GM18867 (cell line): ENCODE results near the gene RNF43.
"Not testable (repeated sequence)": the region's sequence is repeated elsewhere in the genome, so short reads cannot be mapped to it uniquely, and the experiment has no call there.

Experiments
- ATAC-seq: cut with Tn5 transposase; IDR thresholded peaks from one replicate; pipeline ENCODE4 v1.9.1; 2021; ENCODE audit warnings: mild to moderate bottlenecking, moderate library complexity; ENCODE audit not compliant: unreplicated experiment

The RNF43 gene

DNA sequence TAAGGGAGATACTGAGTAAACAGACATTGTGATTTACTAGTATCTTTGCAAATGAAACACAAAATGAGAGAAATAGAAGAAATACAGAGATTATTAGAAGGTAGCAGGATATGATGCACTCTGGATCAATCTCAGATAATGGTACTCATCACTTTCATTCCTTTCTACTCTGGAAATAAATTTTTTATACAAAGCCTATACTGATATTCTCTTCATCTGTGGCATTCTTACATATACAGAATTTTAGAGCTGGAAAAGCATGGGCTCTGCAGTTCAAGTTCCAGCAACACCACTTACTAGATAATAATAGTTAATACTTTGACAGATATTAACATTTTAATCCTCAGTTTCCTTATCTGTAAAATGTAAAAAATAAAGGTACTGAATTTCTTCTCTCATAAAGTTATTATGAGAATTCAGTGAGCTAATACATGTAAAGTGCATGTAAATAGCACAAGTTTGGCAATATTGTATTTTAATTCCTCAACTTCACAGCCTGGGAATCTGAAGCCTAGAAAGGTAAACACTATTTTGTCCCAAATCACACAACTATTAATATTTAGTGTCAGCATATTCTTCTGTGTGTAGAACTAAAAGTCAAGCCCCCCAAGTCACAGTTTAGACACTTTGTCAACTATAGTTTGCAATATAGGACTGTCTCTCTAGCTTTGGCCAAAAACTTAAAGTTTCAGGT lies 6.5 kb downstream of the RNF43 start:
- no peak for ATAC-seq

DNA sequence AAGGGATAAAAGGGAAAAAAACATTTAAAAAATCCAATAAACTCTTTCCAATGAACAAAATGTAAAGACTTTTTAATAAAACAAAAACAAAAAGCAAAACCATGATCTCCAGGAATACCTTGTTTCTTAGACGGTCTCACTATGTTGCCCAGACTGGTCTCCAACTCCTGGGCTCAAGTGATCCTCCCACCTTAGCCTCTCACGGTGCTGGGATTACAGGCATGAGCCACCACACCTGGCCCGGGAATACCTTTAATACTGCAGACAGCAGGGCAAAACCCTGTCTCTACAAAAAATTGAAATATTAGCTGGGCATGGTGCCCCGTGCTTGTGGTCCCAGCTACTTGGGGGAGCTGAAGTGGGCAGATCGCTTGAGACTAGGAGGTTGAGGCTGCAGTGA lies 7.9 kb downstream of the RNF43 start:
- no peak for ATAC-seq

DNA sequence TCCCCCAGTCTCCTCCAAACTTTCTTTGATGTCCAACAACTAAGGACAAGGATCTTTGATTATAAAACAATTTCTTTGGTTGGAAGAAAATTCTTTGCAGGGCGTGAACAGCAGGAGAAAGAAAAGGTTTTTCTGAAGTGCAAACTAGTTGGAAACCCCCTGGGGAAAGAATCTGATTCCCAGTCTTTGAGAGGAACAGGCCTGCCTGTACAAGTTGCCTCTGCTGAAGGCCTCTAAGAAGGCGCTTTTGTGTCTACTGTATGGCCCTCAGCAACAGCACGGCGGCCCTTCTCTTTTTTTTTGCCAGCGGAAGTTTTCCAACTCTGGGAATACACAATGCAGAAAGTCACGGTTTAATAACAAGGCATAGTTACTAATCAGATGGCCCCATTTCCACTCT lies 14.0 kb downstream of the RNF43 start:
- ATAC-seq: no peak

- no peak for ATAC-seq
Observed at GRCh38 chr17:58402679-58403078, 14.7 kb downstream of the RNF43 start.

- ATAC-seq: no peak
Observed at GRCh38 chr17:58402047-58402446, 15.3 kb downstream of the RNF43 start.

- no peak for ATAC-seq
Observed at GRCh38 chr17:58401287-58401686, 16.0 kb downstream of the RNF43 start.

GRCh38 chr17:58400826-58401225 lies 16.5 kb downstream of the RNF43 start:
- no peak for ATAC-seq

- no peak for ATAC-seq
Observed at GRCh38 chr17:58399974-58400373, 17.4 kb downstream of the RNF43 start.

GRCh38 chr17:58398574-58399266 lies 18.6 kb downstream of the RNF43 start:
- no peak for ATAC-seq

DNA sequence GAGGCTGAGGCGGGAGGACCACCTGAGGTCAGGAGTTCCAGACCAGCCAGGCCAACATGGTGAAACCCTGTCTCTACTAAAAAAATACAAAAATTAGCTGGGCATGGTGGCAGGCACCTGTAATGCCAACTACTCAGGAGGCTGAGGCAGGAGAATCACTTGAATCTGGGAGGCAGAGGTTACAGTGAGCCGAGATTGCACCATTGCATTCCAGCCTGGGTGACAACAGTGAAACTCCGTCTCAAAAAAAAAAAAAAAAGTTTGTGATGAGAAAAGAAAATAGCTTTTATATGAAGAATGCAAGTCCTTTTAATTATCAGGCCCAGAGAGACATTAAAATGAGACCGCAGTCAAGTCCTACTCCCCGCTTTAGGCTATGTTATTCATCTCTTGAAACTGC lies 19.9 kb downstream of the RNF43 start:
- not testable (repeated sequence) for ATAC-seq

GRCh38 chr17:58396173-58396572 lies 21.2 kb downstream of the RNF43 start:
- ATAC-seq: no peak

DNA sequence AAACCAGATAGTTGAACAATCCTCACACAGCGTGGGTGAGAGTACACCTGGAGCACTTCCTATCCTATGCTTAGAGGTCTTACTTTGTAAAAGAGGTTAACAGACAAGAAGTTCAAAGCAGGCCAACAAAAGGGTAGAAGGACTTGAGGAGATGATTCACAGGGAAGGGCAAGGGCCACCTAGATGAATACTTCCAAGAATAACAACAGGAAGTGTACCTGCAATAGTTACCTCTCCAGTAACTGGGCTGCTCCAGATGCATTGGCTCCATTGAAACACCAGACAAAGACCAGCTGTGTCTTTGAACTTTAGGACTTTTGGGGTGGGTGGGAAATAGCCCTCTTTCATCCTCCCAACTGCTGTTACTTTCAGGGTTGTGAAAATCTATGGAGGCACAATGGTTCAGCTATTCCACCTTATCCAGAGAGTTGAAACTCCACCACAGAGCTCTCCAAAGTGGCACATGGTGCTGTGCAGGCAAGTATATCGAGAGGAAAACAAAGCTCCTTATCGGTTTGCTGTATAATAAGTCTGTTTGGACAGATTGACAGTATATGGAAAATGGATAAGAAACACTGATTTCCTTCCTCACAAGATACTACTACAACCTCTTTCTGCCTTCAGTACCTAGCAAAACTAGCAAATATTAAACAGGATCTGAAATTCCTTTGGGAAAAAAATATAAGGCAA lies 22.7 kb downstream of the RNF43 start:
- no peak for ATAC-seq

DNA sequence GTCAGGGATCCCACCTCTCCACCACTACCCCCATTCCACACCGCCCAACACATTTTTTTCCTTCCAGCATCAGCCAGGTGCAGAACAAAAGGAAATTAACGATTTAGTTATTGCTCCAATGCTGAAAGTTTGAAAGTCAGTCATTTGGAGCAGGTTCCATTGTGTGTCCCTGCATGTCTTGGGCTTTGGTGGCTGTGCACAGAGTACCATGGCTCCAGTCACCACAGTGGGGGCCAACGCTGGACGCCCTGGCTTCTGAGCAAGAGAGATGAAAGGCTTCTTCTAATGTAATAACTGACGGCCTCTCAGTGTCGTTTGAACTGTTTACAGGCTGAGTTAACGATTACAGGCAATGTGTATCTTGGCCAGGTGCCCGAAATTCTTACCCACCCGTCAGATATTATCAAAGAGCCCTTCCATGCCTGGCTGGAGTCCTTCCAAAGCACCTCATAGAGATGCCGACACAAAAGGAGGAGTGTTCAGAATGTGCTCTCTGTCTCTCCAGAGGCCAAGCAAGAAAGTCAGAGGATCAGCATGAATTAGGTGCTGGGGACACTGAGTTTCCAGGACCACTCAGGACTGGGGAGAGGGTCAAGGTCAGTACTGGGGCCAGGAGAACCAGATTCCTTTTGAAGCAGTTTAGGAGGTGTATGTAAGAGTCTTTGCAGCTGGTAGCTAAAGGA lies 25.9 kb downstream of the RNF43 start:
- ATAC-seq: no peak

GRCh38 chr17:58390884-58391283 lies 26.4 kb downstream of the RNF43 start:
- no peak for ATAC-seq

- no peak for ATAC-seq
Observed at GRCh38 chr17:58388302-58389190, 28.8 kb downstream of the RNF43 start.

DNA sequence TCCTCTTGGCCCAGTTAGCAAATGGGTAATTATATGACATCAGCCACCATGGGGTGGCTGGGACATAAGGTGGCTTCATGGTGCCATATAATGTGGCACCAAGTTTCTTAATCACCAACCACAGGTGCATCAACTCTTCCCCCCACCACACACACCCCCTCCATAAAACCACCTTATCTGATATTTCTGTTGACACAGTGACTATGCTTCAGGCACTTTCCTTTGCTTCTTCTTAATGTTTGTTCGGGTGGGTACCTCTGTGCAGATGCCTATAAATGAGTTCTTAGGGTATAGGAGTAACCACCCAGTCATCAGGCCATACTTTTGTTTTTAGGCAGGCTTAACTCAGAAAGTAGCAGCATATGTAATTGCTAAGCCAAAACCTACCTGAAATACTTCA lies 29.5 kb downstream of the RNF43 start:
- no peak for ATAC-seq

DNA sequence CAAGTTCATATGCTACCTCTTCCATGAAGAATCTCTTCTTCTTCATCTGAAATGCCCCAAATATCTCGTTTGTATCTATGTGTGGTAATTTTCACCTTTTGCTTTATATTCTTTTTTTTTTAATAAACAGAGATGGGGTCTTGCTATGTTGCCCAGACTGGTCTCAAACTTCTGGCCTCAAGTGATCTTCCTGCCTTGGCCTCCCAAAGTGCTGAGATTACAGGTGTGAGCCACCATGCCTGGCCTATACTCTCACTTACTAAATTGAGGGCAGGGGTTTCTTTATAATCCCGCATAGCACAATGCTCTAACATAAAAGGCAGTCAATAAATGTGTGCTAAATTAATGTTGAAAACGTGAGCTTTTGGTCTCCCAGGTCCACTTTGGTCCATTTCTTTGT lies 30.6 kb downstream of the RNF43 start:
- ATAC-seq: no peak

DNA sequence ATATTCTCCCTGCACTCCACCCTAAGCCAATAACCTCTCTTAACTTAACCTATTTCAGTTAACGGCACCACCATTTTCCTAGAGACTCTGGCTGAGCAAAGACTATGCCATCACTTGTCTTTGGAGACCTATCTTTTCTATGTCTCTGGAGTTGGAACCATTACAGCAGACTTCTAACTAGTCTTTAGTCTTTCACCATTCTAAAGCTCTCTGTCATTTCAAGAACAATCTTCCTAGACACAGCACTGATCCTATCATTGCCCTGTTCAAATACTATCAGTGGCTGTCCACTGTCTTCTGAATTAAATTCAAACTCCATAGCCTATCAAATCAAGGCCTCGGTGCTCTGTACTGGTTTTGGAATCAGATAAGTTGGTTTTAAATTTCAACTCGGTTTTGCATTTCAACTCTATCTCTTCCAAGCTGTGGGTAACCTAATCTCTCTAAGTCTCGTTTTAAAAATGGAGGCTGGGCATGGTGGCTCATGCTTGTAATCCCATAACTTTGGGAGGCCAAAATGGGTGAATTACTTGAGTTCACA lies 31.9 kb downstream of the RNF43 start:
- no peak for ATAC-seq

DNA sequence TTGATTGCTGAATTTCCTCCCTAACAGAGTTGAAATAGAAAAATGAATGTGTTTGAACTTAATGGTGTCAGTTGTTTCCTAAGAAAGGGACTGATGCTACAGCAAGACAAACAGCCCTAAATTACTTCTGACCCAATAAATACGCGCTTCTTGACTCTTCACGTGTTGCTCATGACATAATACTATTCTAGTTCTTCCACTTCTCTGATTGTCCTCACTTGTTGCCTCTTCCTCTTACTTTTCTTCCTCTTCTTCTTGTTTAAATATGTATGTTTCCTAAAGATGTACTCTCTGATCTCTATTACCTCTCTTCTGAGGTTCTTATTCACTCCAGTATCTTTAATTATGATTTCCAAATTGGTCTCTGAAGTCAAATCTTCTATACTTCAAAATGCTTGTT lies 32.4 kb downstream of the RNF43 start:
- ATAC-seq: no peak

- no peak for ATAC-seq
Observed at GRCh38 chr17:58383892-58384462, 33.4 kb downstream of the RNF43 start.
